H9 (cell line): ENCODE results near the gene ABHD8. TPM values are rescaled to one million over a fixed set of nuclear protein-coding genes. Genes with fewer than 3 reads are reported as not detected.

ENCODE experiments used
- DNase-seq: peaks from one replicate; pipeline ENCODE4 v3.0.0-alpha.2; 2017
- H2AFZ ChIP-seq: one replicate; pipeline ENCODE4 v1.6.1; 2013; ENCODE audit warnings: mild to moderate bottlenecking, low read length, control low read depth, moderate library complexity
- H2AK5ac ChIP-seq: 2 replicates; pipeline ENCODE4 v1.6.1; 2013; ENCODE audit warnings: low read length, control low read depth, mixed read lengths; ENCODE audit not compliant: insufficient read length
- H2BK120ac ChIP-seq: one replicate; pipeline ENCODE4 v1.6.1; 2013; ENCODE audit warnings: low read depth, mild to moderate bottlenecking, low read length, control low read depth, inconsistent platforms; ENCODE audit not compliant: poor library complexity, severe bottlenecking
- H2BK12ac ChIP-seq: 2 replicates; pipeline ENCODE4 v1.6.1; 2013; ENCODE audit warnings: low read length, control low read depth, mixed read lengths, low read depth; ENCODE audit not compliant: insufficient read length
- H2BK15ac ChIP-seq: 2 replicates; pipeline ENCODE4 v1.6.1; 2013; ENCODE audit warnings: low read depth, low read length, control low read depth
- H2BK20ac ChIP-seq: one replicate; pipeline ENCODE4 v1.6.1; 2013; ENCODE audit warnings: low read depth, mild to moderate bottlenecking, low read length, control low read depth, inconsistent platforms; ENCODE audit not compliant: poor library complexity, severe bottlenecking
- H2BK5ac ChIP-seq: 2 replicates; pipeline ENCODE4 v1.6.1; 2013; ENCODE audit warnings: low read length, control low read depth, mixed read lengths; ENCODE audit not compliant: insufficient read length
- H3K14ac ChIP-seq: 2 replicates; pipeline ENCODE4 v1.6.1; 2013; ENCODE audit warnings: low read length, control low read depth; ENCODE audit not compliant: insufficient read depth
- H3K18ac ChIP-seq: 2 replicates; pipeline ENCODE4 v1.6.1; 2013; ENCODE audit warnings: low read depth, mild to moderate bottlenecking, mixed read lengths, low read length, control low read depth; ENCODE audit not compliant: insufficient read length
- H3K23ac ChIP-seq: 2 replicates; pipeline ENCODE4 v1.6.1; 2013; ENCODE audit warnings: low read length, control low read depth, mixed read lengths, low read depth; ENCODE audit not compliant: insufficient read length
- H3K23me2 ChIP-seq: 2 replicates; pipeline ENCODE4 v1.6.1; 2013; ENCODE audit warnings: low read depth, mild to moderate bottlenecking, mixed read lengths, low read length, control low read depth; ENCODE audit not compliant: insufficient read length, poor library complexity, severe bottlenecking
- H3K27ac ChIP-seq: 2 replicates; pipeline ENCODE4 v1.5.1; 2013; ENCODE audit warnings: low read length, control low read depth, mixed read lengths, low read depth; ENCODE audit not compliant: insufficient read length
- H3K27me3 ChIP-seq: 2 replicates; pipeline ENCODE4 v1.6.1; 2013; ENCODE audit warnings: low read length, control low read depth, inconsistent platforms; ENCODE audit not compliant: insufficient read depth
- H3K4ac ChIP-seq: 2 replicates; pipeline ENCODE4 v1.6.1; 2013; ENCODE audit warnings: low read depth, mild to moderate bottlenecking, control low read depth, inconsistent platforms, low read length, moderate library complexity
- H3K4me1 ChIP-seq: 2 replicates; pipeline ENCODE4 v1.6.1; 2013; ENCODE audit warnings: low read length, control low read depth, inconsistent platforms; ENCODE audit not compliant: insufficient read depth
- H3K4me2 ChIP-seq: 2 replicates; pipeline ENCODE4 v1.6.1; 2013; ENCODE audit warnings: low read length, control low read depth, mixed read lengths; ENCODE audit not compliant: insufficient read length, insufficient read depth
- H3K56ac ChIP-seq: 2 replicates; pipeline ENCODE4 v1.6.1; 2013; ENCODE audit warnings: low read depth, mild to moderate bottlenecking, mixed read lengths, low read length, control low read depth; ENCODE audit not compliant: insufficient read length
- H3K79me1 ChIP-seq: 2 replicates; pipeline ENCODE4 v1.6.1; 2013; ENCODE audit warnings: low read depth, mild to moderate bottlenecking, moderate library complexity, low read length, control low read depth, inconsistent platforms; ENCODE audit not compliant: insufficient read depth, poor library complexity, severe bottlenecking
- H3K79me2 ChIP-seq: 2 replicates; pipeline ENCODE4 v1.6.1; 2013; ENCODE audit warnings: low read length, control low read depth, inconsistent platforms; ENCODE audit not compliant: insufficient read depth
- H3K9ac ChIP-seq: 2 replicates; pipeline ENCODE4 v1.6.1; 2013; ENCODE audit warnings: low read length, control low read depth, mixed read lengths; ENCODE audit not compliant: insufficient read length; ENCODE audit errors: extremely low read depth
- H3K9me3 ChIP-seq: one replicate; pipeline ENCODE4 v1.6.1; 2013; ENCODE audit warnings: low read depth, low read length, inconsistent platforms; ENCODE audit not compliant: control insufficient read depth
- H3T11ph ChIP-seq: one replicate; pipeline ENCODE4 v1.6.1; 2013; ENCODE audit warnings: mild to moderate bottlenecking, low read length, control low read depth, inconsistent platforms
- H4K20me1 ChIP-seq: one replicate; pipeline ENCODE4 v1.6.1; 2013; ENCODE audit not compliant: control insufficient read depth, insufficient read length, insufficient read depth
- H4K5ac ChIP-seq: 2 replicates; pipeline ENCODE4 v1.6.1; 2013; ENCODE audit warnings: low read depth, mild to moderate bottlenecking, mixed read lengths, low read length, control low read depth; ENCODE audit not compliant: insufficient read length
- H4K8ac ChIP-seq: replicated peaks from 2 replicates; pipeline ENCODE4 v1.6.1; 2013; ENCODE audit warnings: low read length, control low read depth, mixed read lengths, low read depth; ENCODE audit not compliant: insufficient read length
- H4K91ac ChIP-seq: 2 replicates; pipeline ENCODE4 v1.6.1; 2013; ENCODE audit warnings: low read depth, mild to moderate bottlenecking, moderate library complexity, mixed read lengths, low read length, control low read depth; ENCODE audit not compliant: insufficient read length
- H3K27ac Mint-ChIP-seq, 3 experiments: 2 replicates in 2 of 3; 3 replicates in 1 of 3; pipeline ENCODE4 v1.8.0; 2020 to 2021; ENCODE audit warnings: mixed read lengths in 3 of 3, mild to moderate bottlenecking in 1 of 3, moderate library complexity in 1 of 3
- H3K27me3 Mint-ChIP-seq: 2 replicates; pipeline ENCODE4 v1.8.0; 2021; ENCODE audit warnings: low read depth, mild to moderate bottlenecking, moderate library complexity, mixed read lengths
- H3K36me3 Mint-ChIP-seq, 3 experiments: 2 replicates in 2 of 3; 3 replicates in 1 of 3; pipeline ENCODE4 v1.8.0; 2020 to 2021; ENCODE audit warnings: low read depth in 3 of 3, mixed read lengths in 3 of 3; ENCODE audit not compliant: insufficient read depth in 1 of 3
- H3K4me1 Mint-ChIP-seq, 2 experiments: 2 replicates each; pipeline ENCODE4 v1.8.0; 2020; ENCODE audit warnings: mixed read lengths in 2 of 2
- H3K4me3 Mint-ChIP-seq, 2 experiments: 2 replicates in 1 of 2; 3 replicates in 1 of 2; pipeline ENCODE4 v1.8.0; 2020 to 2021; ENCODE audit warnings: mild to moderate bottlenecking in 2 of 2, mixed read lengths in 2 of 2, moderate library complexity in 1 of 2
- H3K9me3 Mint-ChIP-seq, 2 experiments: 2 replicates in 1 of 2; 3 replicates in 1 of 2; pipeline ENCODE4 v1.8.0; 2020; ENCODE audit warnings: mild to moderate bottlenecking in 2 of 2, mixed read lengths in 2 of 2, moderate library complexity in 1 of 2
- CTCF ChIP-seq: fragments of 200-600 bp; sonication (generic); conservative IDR thresholded peaks from 3 replicates; pipeline ENCODE4 v1.8.0; 2021; ENCODE audit warnings: antibody characterized with exemption, mild to moderate bottlenecking
- whole genome bisulfite sequencing: extraction: QIAGEN DNeasy Blood & Tissue Kit; methylation state at CpG from one replicate; pipeline ENCODE4 v1.1.7; 2013; ENCODE audit warnings: missing lambda C conversion rate, low lambda C conversion rate, mixed read lengths; ENCODE audit not compliant: insufficient read length; ENCODE audit errors: extremely low coverage; 5-methylcytosine and 5-hydroxymethylcytosine counted together
- total RNA-seq: library from RNA; stranded (reverse); gene quantifications from 2 replicates; pipeline ENCODE4 v1.2.1, GENCODE V29; 2021

Gene ABHD8
- total RNA-seq, 1 experiment from 2014 or later = 11.7 TPM

GRCh38 chr19:17323300-17323963, 20.2 kb upstream of the ABHD8 start:
- Histone ChIP-seq H3K9ac (no peak overlapping the region), H2BK20ac (no peak overlapping the region), H3K18ac (no peak overlapping the region), H2BK15ac (no peak overlapping the region), H2BK12ac (no peak overlapping the region), H3K27ac (no peak overlapping the region), H3K79me2 (no peaks in the 10 kb centered on the region), H3K4me1 (no peaks in the 10 kb centered on the region), H4K91ac (no peak overlapping the region), H2AK5ac (no peak overlapping the region), H3K27me3 (no peaks in the 10 kb centered on the region), H2BK120ac (no peak overlapping the region), H3K14ac (no peak overlapping the region), H3K56ac (no peak overlapping the region), H3K79me1 (no peaks in the 10 kb centered on the region), H3K4me2 (no peak overlapping the region), H3T11ph (no peak overlapping the region), H4K8ac (no peak overlapping the region), H3K23me2 (peaks cover 5% of the 10 kb centered on the region), H3K23ac (no peak overlapping the region), H4K5ac (no peak overlapping the region), H4K20me1 (no peaks in the 10 kb centered on the region), H2BK5ac (no peak overlapping the region), H3K9me3 (no peaks in the 10 kb centered on the region), H2AFZ (no peak overlapping the region), H3K4ac (no peak overlapping the region)
- no peak for DNase-seq
- Mint-ChIP-seq H3K4me1 (peaks cover 6 to 16% of the 10 kb centered on the region in 2 experiments), H3K27me3 (peaks cover 2% of the 10 kb centered on the region; the same call in 1 of the 2 replicates), H3K4me3 (no peak overlapping the region), H3K27ac (peak overlapping the region in 2 of 3 experiments; percentile 52 to 80; a peak in 2 of 7 replicates), H3K9me3 (no peaks in the 10 kb centered on the region), H3K36me3 (peaks cover 12 to 49% (median 28%) of the 10 kb centered on the region in 3 experiments)
- no peak for TF ChIP-seq CTCF
- no CpG with 5 or more reads among the region's 56 CpGs for WGBS
